Bronchial epithelial cell (primary cell): ENCODE measurements around the gene CHN2. TPM values are rescaled to one million over a fixed set of nuclear protein-coding genes. Genes with fewer than 3 reads are reported as not detected.
A peak's percentile ranks its signal among the peaks of the same experiment; 100 is the strongest.

ENCODE experiments used
- DNase-seq: peaks from one replicate; pipeline ENCODE4 v3.0.0-alpha.2; 2010; ENCODE audit warnings: low read depth
- FAIRE-seq: peaks from 2 replicates; lab custom pipeline; 2011; peaks lifted over from hg19 to GRCh38; lab: Jason Lieb, UNC
- H3K27me3 ChIP-seq: 2 replicates; pipeline ENCODE4 v1.5.1; 2011; ENCODE audit warnings: low read length; ENCODE audit not compliant: control insufficient read depth, insufficient read depth
- H3K36me3 ChIP-seq: 2 replicates; pipeline ENCODE4 v1.5.1; 2011; ENCODE audit warnings: low read length; ENCODE audit not compliant: control insufficient read depth, insufficient read depth
- H3K4me3 ChIP-seq: 2 replicates; pipeline ENCODE4 v1.5.1; 2011; ENCODE audit warnings: mild to moderate bottlenecking, low read depth, low read length, control low read depth
- CTCF ChIP-seq: IDR thresholded peaks from 2 replicates; pipeline ENCODE4 v1.5.1; 2011; ENCODE audit warnings: mild to moderate bottlenecking, moderate library complexity, low read length, control low read depth, inconsistent platforms; ENCODE audit not compliant: insufficient read depth, severe bottlenecking
- total RNA-seq: library from RNA; depleted of rRNA; stranded (reverse); fragments of >200 nt; gene quantifications from 2 replicates; pipeline ENCODE4 v1.2.1, GENCODE V29; 2014

CHN2 gene
- total RNA-seq, 1 donor from 2014 or later = 0.53 TPM

- Histone ChIP-seq H3K4me3 (no peak overlapping the region), H3K36me3 (no peaks in the 10 kb centered on the region), H3K27me3 (peaks cover 6% of the 10 kb centered on the region)
- DNase-seq (peak; percentile 29), FAIRE-seq (no peak)
- TF ChIP-seq CTCF = no peak
Measured at GRCh38 chr7:29190349-29191045, 4.1 kb upstream of the CHN2 start.

- DNase-seq (no peak), FAIRE-seq (no peak)
- H3K27me3 ChIP-seq = peaks cover 9% of the 10 kb centered on the region
- H3K36me3 ChIP-seq = no peaks in the 10 kb centered on the region
- H3K4me3 ChIP-seq = no peak overlapping the region
- no peak for TF ChIP-seq CTCF
Measured at GRCh38 chr7:29192323-29192722, 2.3 kb upstream of the CHN2 start.

GRCh38 chr7:29192811-29193210 lies 1.8 kb upstream of the CHN2 start:
- FAIRE-seq (no peak), DNase-seq (no peak)
- TF ChIP-seq CTCF = no peak
- peaks cover 9% of the 10 kb centered on the region for H3K27me3 ChIP-seq
- no peaks in the 10 kb centered on the region for H3K36me3 ChIP-seq
- H3K4me3 ChIP-seq = no peak overlapping the region

- TF ChIP-seq CTCF = no peak
- Histone ChIP-seq H3K4me3 (no peak overlapping the region), H3K36me3 (no peaks in the 10 kb centered on the region), H3K27me3 (peaks cover 9% of the 10 kb centered on the region)
- no peak for FAIRE-seq
- DNase-seq = no peak
Measured at GRCh38 chr7:29193316-29194205, 1.0 kb upstream of the CHN2 start.

GRCh38 chr7:29194206-29194593 lies 375 bp upstream of the CHN2 start:
- Histone ChIP-seq H3K27me3 (peaks cover 9% of the 10 kb centered on the region), H3K4me3 (peak overlapping the region; percentile 51), H3K36me3 (no peaks in the 10 kb centered on the region)
- no peak for FAIRE-seq
- DNase-seq = no peak
- no peak for TF ChIP-seq CTCF
